Measurements from ENCODE around the gene NQO2. TPM values are rescaled to one million over a fixed set of nuclear protein-coding genes. Genes with fewer than 3 reads are reported as not detected.

The NQO2 gene
- total and polyA plus RNA-seq, 2 of the 13 experiments (the other 11 are each of a cell fraction or from before 2014, with no cell fraction given) = 32.2 to 56.5 TPM

- intact Hi-C loops (cut with micrococcal nuclease; ENCODE audit: unreplicated experiment) = no loop called here
- 17% methylated on average over 6 of the region's 7 CpGs for WGBS (ENCODE audit: low lambda C conversion rate)
- ATAC-seq = no peak
- H2AFZ ChIP-seq (ENCODE audit: low read length) = no peak overlapping the region
- no peak overlapping the region for H3K27ac ChIP-seq (ENCODE audit: extremely low read length, insufficient read depth, low read length)
- ChIA-PET POLR2A (interaction anchor here (1.0 to 1.9 kb wide), 2 partner anchors 13 to 135 kb away, joined by 3 to 22 read pairs; partner anchors contain the start of gene SERPINB1), CTCF (ENCODE audit: low intra/inter-chr PET ratio, low total read pairs) (no interaction called here)
- no peaks in the 10 kb centered on the region for H4K20me1 ChIP-seq (ENCODE audit: insufficient read depth, low read length)
- H3K9ac ChIP-seq (ENCODE audit: insufficient read depth, low read depth, low read length) = no peak overlapping the region
- no TSS peak for BruUV-seq (replicated peaks)
- no peaks in the 10 kb centered on the region for H3K9me3 ChIP-seq (ENCODE audit: low read length)
- 0 out of 2 replicates have a peak overlapping the region, but pooled peaks have one; percentile 8 for H3K4me2 ChIP-seq (ENCODE audit: low read depth, low read length)
- no peak for FAIRE-seq
- H3K79me2 ChIP-seq (ENCODE audit: insufficient read depth, low read length) = no peaks in the 10 kb centered on the region
- peaks cover 67% of the 10 kb centered on the region for H3K4me1 ChIP-seq (ENCODE audit: insufficient read depth, low read length)
- no peak for DNase-seq (ENCODE audit: low spot score)
- H3K4me3 ChIP-seq (replicated peaks in 1 of 3; ENCODE audit: insufficient read depth in 1 of 3, low read depth in 2 of 3, low read length in 3 of 3) = no peak overlapping the region
- in situ Hi-C loops (cut with HindIII; ENCODE audit: extremely low pct_ligation_motif_present, low pct_unique_long_range_greater_than_20kb) = no loop called here
- H3K36me3 ChIP-seq (replicated peaks in 1 of 2; ENCODE audit: control insufficient read depth in 1 of 2, insufficient read depth in 2 of 2, low read length in 2 of 2) = no peaks in the 10 kb centered on the region
- no peak for TF ChIP-seq ZBTB4 (CRISPR knock-in tag; IDR thresholded peaks at IDR 0.05; ENCODE audit: borderline replicate concordance)
- TF ChIP-seq ZNF234 (CRISPR knock-in tag; conservative IDR thresholded peaks at IDR 0.05) = no peak
- no peak for TF ChIP-seq SOX13 (IDR thresholded peaks at IDR 0.05)
- TF ChIP-seq SOX13 (CRISPR knock-in tag; conservative IDR thresholded peaks at IDR 0.05 in 1 of 2, IDR thresholded peaks at IDR 0.05 in 1 of 2) = peak in 1 of 2 experiments; percentile 34; a peak in 1 of 4 replicates
- no peak for TF ChIP-seq EZH2 (conservative IDR thresholded peaks at IDR 0.05; ENCODE audit: low read depth, low read length)
- peak; percentile 58; the same call in 1 of the 2 replicates for TF ChIP-seq ZSCAN25 (CRISPR knock-in tag; IDR thresholded peaks at IDR 0.05)
- no peak for TF ChIP-seq CENPBD1 (CRISPR knock-in tag; IDR thresholded peaks at IDR 0.05; ENCODE audit: borderline replicate concordance, low read depth)
- TF ChIP-seq FOXO4 (CRISPR knock-in tag; conservative IDR thresholded peaks at IDR 0.05) = no peak
- TF ChIP-seq FOSL2 (CRISPR knock-in tag; IDR thresholded peaks at IDR 0.05) = 0 out of 2 replicates have a peak, but pooled peaks have one; percentile 11
- TF ChIP-seq SIX1 (CRISPR knock-in tag; IDR thresholded peaks at IDR 0.05; ENCODE audit: borderline replicate concordance) = no peak
- H3K27me3 ChIP-seq (ENCODE audit: control insufficient read depth in 1 of 2, insufficient read depth in 2 of 2, low read length in 2 of 2) = peaks cover 2 to 11% of the 10 kb centered on the region in 2 experiments; a peak in 2 of 5 replicates
Observed at GRCh38 chr6:2976571-2977085, 23.1 kb upstream of the NQO2 start.
